Skeletal muscle tissue (tissue), 3 donors: ENCODE data around the gene LASP1NB.

Experiments
- H3K27ac ChIP-seq: one replicate; pipeline ENCODE4 v1.7.0; 2013; ENCODE audit warnings: mild to moderate bottlenecking, low read depth, low read length, inconsistent platforms
- H3K27me3 ChIP-seq, 3 donors: one replicate each; pipeline ENCODE4 v1.7.0; 2013; ENCODE audit warnings: low read length in 3 of 3; ENCODE audit not compliant: control insufficient read depth in 3 of 3, insufficient read depth in 3 of 3
- H3K36me3 ChIP-seq, 3 donors: one replicate each; pipeline ENCODE4 v1.7.0; 2013; ENCODE audit warnings: low read length in 3 of 3; ENCODE audit not compliant: control insufficient read depth in 3 of 3, insufficient read depth in 3 of 3
- H3K4me1 ChIP-seq, 3 donors: one replicate each; pipeline ENCODE4 v1.7.0; 2013; ENCODE audit warnings: low read length in 3 of 3, mild to moderate bottlenecking in 3 of 3; ENCODE audit not compliant: control insufficient read depth in 3 of 3, insufficient read depth in 3 of 3
- H3K4me3 ChIP-seq, 3 donors: one replicate each; pipeline ENCODE4 v1.7.0; 2013; ENCODE audit warnings: low read length in 3 of 3
- H3K9ac ChIP-seq, 3 donors: one replicate each; pipeline ENCODE4 v1.7.0; 2013; ENCODE audit warnings: low read length in 3 of 3, mild to moderate bottlenecking in 3 of 3, moderate library complexity in 2 of 3, low read depth in 1 of 3
- H3K9me3 ChIP-seq, 3 donors: one replicate each; pipeline ENCODE4 v1.7.0; 2013; ENCODE audit warnings: low read length in 3 of 3; ENCODE audit not compliant: control insufficient read depth in 3 of 3
- donor health status: Osteomylitis.

Gene LASP1NB

GRCh38 chr17:38925263-38925995, at the start of gene LASP1NB:
Gene LASP1NB, plus strand, starts transcription at chr17:38925614.
- Histone ChIP-seq H3K27me3 (no peaks in the 10 kb centered on the region), H3K27ac (no peak within 1 kb of the TSS), H3K9me3 (no peaks in the 10 kb centered on the region), H3K9ac (no peak within 1 kb of the TSS), H3K36me3 (no peaks in the 10 kb centered on the region), H3K4me3 (no peak within 1 kb of the TSS), H3K4me1 (peaks cover 19 to 25% (median 20%) of the 10 kb centered on the region in 3 donors)

GRCh38 chr17:38877130-38877851, 48.1 kb upstream of the LASP1NB start:
- Histone ChIP-seq H3K9me3 (no peaks in the 10 kb centered on the region), H3K4me1 (peaks cover 68 to 73% (median 70%) of the 10 kb centered on the region in 3 donors), H3K9ac (peak overlapping the region in 1 of 3 donors; percentile 8), H3K27ac (no peak overlapping the region), H3K36me3 (peaks cover 6 to 21% (median 8%) of the 10 kb centered on the region in 3 donors), H3K4me3 (no peak overlapping the region), H3K27me3 (no peaks in the 10 kb centered on the region)

DNA sequence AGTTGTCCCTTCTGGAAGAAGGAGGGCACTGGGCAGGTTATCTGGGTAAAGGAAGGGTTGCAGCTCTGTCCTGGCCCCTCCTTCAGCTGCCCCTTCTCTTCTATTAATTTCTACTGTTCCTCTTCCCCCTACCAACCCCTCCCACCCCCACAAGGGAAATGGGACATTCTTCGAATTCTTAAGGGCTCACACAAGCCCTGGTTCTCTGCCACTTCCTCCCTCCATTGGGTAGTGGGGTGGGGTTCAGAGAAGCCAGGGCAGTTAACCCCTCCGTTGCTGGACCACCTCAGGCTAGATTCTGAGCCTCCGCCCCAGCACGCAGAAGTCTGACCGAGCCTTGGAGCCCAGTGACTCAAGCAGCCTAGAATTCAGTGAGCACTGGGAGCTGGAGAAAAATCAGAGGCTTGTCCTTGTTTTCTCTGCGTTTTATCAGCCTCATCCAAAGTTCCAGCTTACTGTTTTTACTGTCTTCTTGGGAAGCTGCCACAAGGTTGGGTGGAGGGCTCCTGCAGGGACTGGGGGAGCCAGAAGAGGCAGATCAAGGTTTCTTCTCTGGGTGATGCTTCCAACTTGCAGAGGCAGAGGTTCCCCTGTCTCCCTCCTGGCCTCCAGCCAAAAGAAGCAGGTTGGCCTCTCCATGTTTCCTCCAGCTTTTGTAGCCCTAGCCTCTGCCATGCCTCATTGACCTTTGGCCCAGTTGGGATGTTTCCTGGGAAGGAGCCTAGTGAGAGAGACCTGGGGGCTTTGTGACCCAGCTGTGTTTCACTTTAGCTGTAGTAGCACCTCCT, 45.3 kb upstream of the LASP1NB start:
- Histone ChIP-seq H3K4me1 (peaks cover 58 to 69% (median 62%) of the 10 kb centered on the region in 3 donors), H3K27me3 (no peaks in the 10 kb centered on the region), H3K36me3 (peaks cover 6 to 21% (median 9%) of the 10 kb centered on the region in 3 donors), H3K27ac (no peak overlapping the region), H3K9me3 (no peaks in the 10 kb centered on the region), H3K4me3 (peak overlapping the region in 2 of 3 donors; percentile 15 to 35), H3K9ac (peak overlapping the region in 1 of 3 donors; percentile 40)

DNA sequence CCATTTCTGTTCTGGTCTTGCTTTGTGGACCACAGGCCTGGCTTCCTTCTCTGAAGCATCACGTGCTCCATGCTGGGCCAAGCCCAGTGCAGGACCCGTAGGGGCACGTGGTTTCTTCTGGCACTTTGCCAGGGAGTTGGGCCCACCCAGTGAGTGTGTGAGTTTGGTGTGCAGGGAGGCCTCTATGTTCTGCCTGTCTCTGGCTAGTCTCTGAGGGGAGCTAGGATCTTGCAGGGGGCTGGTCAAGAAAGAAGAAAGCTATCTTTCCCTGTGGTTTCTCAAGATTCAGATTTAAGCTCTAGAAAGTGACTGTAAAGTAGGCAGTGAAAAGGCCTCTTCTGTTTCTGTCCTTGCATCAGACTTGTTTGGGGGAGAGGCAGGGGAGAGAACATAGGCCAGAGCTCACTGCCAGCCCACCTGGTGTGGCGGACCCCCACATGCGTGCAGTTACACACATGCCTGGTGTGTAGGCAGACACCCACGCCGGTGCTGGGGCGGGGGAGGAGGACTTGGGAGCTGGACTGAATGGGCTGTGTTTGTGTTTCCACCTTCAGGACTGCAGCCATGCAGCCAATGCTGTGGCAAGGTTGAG, 43.7 kb upstream of the LASP1NB start:
- Histone ChIP-seq H3K36me3 (peaks cover 6 to 21% (median 9%) of the 10 kb centered on the region in 3 donors), H3K9ac (peak overlapping the region in 1 of 3 donors; percentile 25)

DNA sequence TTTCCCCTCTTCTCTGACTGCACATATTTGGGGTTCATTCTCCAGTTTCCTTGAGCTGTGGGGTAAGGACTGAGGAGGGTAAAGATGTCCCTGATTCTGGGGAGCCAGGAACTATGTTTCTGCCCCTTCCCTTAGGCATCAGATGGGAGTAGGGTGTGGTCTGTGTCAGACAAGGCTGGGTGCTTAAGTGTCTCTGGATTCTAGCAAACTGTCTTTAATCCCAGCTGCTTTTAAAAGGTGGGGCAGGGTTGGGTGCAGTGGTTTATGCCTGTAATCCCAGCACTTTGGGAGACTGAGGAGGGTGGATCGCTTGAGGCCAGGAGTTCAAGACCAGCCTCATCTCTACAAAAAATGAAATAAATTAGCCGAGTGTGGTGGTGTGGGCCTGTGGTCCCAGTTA, 42.5 kb upstream of the LASP1NB start:
- no peaks in the 10 kb centered on the region for H3K9me3 ChIP-seq
- H3K36me3 ChIP-seq = peaks cover 5 to 18% (median 6%) of the 10 kb centered on the region in 3 donors
- no peaks in the 10 kb centered on the region for H3K27me3 ChIP-seq
- H3K4me1 ChIP-seq = peaks cover 63 to 75% (median 67%) of the 10 kb centered on the region in 3 donors
- H3K4me3 ChIP-seq = no peak overlapping the region
- H3K27ac ChIP-seq = no peak overlapping the region
- no peak overlapping the region for H3K9ac ChIP-seq

More for the DNA sequence above, 43.7 kb upstream of the LASP1NB start:
- Histone ChIP-seq H3K9me3 (no peaks in the 10 kb centered on the region), H3K27ac (no peak overlapping the region), H3K27me3 (no peaks in the 10 kb centered on the region), H3K4me1 (peaks cover 70 to 78% (median 72%) of the 10 kb centered on the region in 3 donors), H3K4me3 (no peak overlapping the region)

DNA sequence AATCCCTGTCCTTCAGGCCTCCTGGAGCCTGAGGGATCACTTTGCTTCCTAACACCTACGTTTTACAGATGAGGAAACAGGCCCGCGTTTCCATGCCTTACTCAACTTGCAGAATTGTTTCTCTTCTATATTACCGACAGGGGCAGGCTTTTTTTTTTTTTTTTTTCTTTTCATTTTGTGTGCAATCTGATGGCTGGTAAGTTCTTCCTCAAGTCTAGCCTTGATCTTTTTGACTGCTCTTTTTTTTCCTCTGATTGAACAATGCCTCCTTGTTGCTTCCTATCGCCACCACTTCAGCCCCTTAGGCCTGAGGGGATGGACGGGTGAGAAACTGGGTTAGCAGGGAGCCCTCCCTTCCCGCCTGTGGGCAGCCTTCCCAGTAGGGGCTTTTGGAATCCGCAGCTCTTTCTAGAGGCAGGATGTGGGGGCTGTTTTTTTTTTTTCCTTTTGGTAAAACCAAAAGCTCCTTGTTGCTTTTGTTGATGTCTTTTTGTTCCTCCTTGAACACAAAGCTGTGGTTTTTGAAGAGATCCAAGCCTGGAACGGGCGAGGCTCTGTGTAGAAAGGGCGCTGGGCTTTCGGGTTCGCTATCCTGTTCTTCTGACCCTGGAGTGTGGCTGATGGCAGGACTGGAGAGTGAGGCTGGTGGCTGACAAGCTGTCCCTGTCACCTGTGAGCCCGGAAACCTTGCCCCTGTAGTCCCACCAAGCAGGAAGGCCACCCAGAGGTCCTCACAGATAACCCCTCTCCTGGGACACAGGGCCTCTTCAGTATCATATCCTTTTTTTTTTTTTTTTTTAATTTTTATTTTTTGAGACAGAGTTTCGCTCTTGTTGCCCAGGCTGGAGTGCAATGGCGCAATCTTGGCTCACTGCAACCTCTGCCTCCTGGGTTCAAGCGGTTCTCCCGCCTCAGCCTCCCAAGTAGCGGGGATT, 41.6 kb upstream of the LASP1NB start:
- Histone ChIP-seq H3K27me3 (no peaks in the 10 kb centered on the region), H3K36me3 (peaks cover 0 to 9% (median 2%) of the 10 kb centered on the region in 3 donors), H3K4me3 (no peak overlapping the region), H3K27ac (peak overlapping the region; percentile 47), H3K9me3 (no peaks in the 10 kb centered on the region), H3K9ac (peak overlapping the region in 2 of 3 donors; percentile 38 to 51), H3K4me1 (peaks cover 63 to 74% (median 67%) of the 10 kb centered on the region in 3 donors)

DNA sequence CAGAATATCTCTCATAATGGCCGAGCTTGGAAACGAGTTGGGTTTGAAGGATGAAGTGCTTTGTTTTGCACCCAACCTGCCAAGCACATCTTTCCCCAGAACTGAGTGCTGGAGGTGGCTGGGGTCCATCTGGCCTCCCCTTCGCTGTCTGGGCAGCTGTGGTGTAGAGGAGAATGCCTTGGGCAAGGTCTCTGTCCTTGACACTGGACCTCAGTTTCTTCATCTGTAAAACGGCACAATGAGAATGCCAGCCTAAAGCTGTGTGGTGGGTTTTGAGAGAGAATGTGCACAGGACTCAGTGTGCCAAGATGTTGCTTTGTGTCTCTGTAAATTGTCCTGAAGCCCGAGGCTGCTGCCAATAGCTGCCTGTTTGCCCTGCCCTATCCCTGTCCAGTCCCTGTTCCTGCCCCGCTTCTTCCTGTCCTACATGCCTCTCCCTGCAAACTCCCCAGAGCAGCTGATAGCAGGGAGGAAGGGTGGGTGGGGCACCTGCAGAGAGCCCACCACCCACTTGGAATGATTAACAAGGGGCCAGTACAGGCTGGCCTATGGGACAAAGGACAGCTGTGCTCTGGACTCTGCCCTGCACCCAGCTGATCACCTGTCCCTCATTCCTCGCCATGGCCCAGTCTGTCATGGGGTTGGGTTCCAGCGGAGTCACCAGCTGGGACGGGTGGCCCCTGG, 40.2 kb upstream of the LASP1NB start:
- H3K36me3 ChIP-seq = peaks cover 0 to 11% (median 6%) of the 10 kb centered on the region in 3 donors
- H3K4me3 ChIP-seq = peak overlapping the region in 1 of 3 donors; percentile 22

GRCh38 chr17:38885728-38886642, 39.4 kb upstream of the LASP1NB start:
- Histone ChIP-seq H3K9me3 (no peaks in the 10 kb centered on the region), H3K4me1 (peaks cover 47 to 58% (median 51%) of the 10 kb centered on the region in 3 donors), H3K4me3 (peak overlapping the region in 1 of 3 donors; percentile 22), H3K9ac (peak overlapping the region in 1 of 3 donors; percentile 8), H3K27me3 (no peaks in the 10 kb centered on the region), H3K36me3 (peaks cover 2 to 19% (median 8%) of the 10 kb centered on the region in 3 donors), H3K27ac (no peak overlapping the region)

More for the DNA sequence above, 40.2 kb upstream of the LASP1NB start:
- Histone ChIP-seq H3K27ac (no peak overlapping the region), H3K4me1 (peaks cover 54 to 66% (median 59%) of the 10 kb centered on the region in 3 donors), H3K27me3 (no peaks in the 10 kb centered on the region), H3K9ac (no peak overlapping the region), H3K9me3 (no peaks in the 10 kb centered on the region)
